HG03025 (cell line): ENCODE measurements around the gene PGAP3.

Experiments used
- ATAC-seq: cut with Tn5 transposase; IDR thresholded peaks from one replicate; pipeline ENCODE4 v1.9.1; 2021; ENCODE audit warnings: mild to moderate bottlenecking, moderate library complexity; ENCODE audit not compliant: unreplicated experiment, low FRiP score

The PGAP3 gene

DNA sequence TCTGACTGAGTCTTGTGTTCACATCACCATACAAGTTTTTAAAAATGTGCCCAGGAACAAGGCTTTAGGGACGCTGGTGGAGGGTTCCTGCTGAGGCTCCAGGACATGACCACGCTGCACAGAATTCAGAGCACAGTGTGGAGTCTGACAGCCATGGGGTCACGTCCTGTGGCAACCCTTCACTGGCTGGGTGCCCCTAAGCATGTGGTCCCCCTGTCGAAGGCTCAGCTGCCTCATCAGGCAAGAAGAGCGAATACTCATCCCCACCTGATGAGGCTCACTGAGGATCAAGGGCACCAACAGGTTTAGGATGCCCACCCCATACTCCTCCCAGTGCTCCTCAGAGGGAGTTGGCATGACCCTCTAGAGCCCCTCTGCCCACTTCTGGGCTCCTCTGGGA is 13.7 kb downstream of the PGAP3 start:
- no peak for ATAC-seq

DNA sequence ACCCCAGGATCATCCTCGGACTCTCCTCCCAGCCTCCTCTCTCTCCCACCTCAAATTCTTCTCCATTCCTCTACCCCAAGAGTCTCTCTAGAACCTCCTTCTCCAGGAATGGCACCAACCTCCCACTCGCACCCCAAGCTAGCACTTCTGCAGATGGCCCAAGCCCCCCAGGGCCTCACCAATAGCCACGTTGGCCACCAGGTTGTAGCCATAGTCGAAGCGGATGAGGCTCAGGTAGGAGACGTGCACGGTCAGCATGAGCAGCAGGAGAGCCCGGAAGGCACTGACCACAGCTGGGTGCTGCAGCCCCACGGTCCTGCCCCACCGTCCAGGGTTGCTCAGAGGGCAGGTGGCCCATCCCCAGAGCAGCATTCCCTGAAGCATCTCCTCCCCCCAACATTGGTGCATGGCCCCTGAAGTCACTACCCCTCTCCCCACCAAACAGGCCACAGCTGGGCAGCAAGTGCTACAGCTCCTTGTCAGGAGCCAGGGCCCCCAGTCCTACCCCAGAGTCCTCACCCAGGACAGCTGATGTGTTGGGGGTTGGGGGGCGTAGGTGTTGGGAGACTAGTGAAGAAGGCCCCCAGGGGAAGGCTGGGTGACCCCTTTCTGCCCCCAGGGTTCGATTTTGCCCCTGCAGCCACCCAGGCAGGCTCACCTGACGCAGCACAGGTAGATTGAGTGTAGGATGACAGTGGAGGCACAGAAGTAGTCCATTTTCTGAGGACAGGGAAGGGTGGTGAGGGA is 14.3 kb downstream of the PGAP3 start:
- no peak for ATAC-seq

DNA sequence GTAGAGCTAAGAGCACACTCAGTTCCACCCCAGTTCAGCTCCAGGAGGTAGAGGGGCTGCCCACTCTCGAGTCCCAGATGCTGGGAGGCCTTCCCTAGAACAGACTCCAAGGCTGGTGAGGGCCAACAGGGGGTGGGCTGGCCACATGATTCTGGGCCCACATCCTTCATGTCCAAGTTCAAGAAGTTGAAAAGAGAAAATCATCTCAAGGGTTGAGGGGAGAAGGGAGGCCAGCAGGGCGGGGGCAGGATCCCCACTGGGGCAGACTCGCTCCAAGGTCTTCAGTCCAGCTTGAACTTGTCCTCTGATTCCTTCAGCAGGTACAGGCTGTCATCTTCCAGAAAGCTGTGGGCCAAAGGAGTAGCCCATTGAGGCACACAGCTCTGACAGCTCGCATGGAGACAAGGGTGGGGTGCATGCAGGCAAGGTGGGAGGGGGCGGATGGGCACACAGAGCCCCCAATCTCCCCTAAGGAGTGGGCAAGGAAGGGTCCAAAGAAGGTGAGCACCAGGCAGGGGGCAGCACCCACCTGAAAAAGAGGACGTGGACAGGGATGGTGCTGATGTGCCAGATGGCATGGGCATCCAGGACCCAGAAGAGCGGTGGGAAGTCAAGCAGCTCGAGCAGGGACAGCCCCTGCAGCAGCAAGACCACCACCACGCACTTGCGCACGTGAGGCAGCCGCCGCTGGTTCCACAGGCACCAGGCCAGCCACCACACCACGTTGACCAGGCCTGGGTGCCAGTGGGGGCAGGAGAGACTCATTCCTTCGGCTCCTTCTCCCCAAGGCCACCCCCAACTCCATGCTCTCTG is 15.1 kb downstream of the PGAP3 start:
- ATAC-seq: no peak

GRCh38 chr17:39671651-39672521 is 16.0 kb downstream of the PGAP3 start:
- ATAC-seq: no peak

DNA sequence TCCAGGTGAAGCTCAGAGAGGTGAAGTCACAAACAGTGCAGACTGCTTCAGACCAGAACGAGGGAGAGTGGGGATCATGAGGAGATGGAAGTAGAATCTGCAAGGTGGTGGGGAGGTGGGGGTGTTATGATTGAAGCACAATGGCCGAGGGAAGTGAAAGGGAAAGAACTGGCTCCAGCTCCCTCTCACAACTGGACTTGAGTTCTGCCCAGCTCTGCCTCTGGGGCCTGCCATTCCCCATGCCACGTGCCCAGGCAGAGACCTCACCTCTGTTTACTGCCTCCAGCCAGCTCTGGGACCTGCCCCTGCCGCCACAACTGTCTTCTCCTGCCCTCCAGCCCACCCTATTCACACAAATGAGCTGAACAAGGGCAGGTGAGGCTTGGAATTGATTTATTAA is 17.1 kb downstream of the PGAP3 start:
- ATAC-seq: no peak

DNA sequence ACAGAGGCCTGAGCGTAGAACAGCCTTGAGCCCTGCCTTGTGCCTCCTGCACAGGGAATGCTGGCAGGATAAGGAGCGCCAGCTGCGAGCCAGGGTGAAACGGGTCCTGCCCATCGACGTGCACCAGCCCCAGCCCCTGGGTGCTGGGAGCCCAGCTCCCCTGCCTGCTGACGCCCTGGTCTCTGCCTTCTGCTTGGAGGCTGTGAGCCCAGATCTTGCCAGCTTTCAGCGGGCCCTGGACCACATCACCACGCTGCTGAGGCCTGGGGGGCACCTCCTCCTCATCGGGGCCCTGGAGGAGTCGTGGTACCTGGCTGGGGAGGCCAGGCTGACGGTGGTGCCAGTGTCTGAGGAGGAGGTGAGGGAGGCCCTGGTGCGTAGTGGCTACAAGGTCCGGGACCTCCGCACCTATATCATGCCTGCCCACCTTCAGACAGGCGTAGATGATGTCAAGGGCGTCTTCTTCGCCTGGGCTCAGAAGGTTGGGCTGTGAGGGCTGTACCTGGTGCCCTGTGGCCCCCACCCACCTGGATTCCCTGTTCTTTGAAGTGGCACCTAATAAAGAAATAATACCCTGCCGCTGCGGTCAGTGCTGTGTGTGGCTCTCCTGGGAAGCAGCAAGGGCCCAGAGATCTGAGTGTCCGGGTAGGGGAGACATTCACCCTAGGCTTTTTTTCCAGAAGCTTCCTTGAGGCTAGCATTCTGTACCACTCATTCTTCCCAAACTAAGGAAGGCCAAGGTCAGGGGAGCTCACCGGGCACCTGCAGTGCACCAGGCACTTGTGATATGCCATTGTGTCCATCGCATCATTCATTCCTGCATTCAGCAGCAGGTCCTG is 17.7 kb downstream of the PGAP3 start:
- ATAC-seq: no peak

GRCh38 chr17:39667945-39668924 is 19.6 kb downstream of the PGAP3 start, which contains the start of gene PNMT:
PNMT (plus strand) TSS chr17:39668453; CDS start chr17:39668476, 23 bp downstream.
- no peak for ATAC-seq

GRCh38 chr17:39667262-39667944 is 20.5 kb downstream of the PGAP3 start:
- ATAC-seq: no peak

DNA sequence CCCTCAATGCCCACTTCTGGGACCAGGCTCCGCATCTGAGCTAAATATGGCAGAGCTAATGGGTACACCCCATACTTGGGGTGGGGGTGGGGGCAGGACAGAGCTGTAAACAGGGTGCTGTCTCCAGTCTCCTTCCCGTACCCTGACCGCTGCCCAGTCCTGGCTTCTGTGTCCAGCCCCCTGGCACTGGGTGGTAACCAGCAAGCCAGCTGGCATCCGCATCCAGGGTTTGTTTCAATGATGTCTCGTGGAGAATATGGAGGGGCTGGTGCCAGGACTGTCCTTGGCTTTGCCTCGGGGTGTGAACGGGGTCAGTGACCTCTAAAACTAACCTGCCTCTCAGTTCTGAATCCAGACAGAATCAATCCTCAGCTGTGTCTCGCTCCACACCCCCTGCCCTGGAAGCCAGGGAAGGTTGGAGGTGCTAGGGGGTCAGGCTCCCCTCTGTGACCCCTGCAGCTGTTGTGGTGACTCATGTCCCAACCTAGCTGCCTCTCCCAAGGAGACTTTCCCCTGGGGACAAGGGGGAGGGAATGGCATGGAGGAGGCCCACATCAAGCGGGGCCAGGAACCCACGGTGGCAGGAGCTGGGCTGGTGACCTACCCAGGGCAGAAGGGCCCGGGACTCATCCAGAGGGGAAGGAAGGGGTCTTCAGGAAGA is 21.1 kb downstream of the PGAP3 start:
- ATAC-seq: no peak

DNA sequence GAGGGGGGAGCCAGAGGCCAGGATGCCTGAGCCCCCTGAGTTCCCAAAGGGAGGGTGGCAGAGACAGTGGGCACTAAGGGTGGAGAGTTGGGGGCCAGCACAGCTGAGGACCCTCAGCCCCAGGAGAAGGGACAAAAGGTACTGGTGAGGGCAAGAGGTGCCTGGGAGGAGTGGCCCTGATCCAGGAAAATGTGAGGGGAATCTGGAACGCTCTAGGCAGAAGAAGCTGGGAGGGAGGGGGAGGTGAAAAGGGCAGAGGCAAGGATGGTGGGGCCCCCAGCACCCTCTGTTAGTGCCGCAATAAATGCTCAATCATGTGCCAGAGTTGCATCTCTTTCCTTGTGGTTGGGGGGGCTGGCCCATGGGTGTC is 21.6 kb downstream of the PGAP3 start:
- no peak for ATAC-seq

DNA sequence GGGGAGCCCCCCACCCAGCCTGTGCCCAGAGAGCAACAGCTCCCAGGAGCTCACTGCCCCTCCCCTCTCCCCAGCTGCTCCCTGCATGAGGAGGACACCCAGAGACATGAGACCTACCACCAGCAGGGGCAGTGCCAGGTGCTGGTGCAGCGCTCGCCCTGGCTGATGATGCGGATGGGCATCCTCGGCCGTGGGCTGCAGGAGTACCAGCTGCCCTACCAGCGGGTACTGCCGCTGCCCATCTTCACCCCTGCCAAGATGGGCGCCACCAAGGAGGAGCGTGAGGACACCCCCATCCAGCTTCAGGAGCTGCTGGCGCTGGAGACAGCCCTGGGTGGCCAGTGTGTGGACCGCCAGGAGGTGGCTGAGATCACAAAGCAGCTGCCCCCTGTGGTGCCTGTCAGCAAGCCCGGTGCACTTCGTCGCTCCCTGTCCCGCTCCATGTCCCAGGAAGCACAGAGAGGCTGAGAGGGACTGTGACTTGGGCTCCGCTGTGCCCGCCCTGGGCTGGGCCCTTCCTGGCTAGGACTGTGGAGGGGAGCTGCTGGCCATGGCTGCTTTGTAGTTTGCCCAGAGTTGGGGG is 22.1 kb downstream of the PGAP3 start:
- ATAC-seq: no peak

DNA sequence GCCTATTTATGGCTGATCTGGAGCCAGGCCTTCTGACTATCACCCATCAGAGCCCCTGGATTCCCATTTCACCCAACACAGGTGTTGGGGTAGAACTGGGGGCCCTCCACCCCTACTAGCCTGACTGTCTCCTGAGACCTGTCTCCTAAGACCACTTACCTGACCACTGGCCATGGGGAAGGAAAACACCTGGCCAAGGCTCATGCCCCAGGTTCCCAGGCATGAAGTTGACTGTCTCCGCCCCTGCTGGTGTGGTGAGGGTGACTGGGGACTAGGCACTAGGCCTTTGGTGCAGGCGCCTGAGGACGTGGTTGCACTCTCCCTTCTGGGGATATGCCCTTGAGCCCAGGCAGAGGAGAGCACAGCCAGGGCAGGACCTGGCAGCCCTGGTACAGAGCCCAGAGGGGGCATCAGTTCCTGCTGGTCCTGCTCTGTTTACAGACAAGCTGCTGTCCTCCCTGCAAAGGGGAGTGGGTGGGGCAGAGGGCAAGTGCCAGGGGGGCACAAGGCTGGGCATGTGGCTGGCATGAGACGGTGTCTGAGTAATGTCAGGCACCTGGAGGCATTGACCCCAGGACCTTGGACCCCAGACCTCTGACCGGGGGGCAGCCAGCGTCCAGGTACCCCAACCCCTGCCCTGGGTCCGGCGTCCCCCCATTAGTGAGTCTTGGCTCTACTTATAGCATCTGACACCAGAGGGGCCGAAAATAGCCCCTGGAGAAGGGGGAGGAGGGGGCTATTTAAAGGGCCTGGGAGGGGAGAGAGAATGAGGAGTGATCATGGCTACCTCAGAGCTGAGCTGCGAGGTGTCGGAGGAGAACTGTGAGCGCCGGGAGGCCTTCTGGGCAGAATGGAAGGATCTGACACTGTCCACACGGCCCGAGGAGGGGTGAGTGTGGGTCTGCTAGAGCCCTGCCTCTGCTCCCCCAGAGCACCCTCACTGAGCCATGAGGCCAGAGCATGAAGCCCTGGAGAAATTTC is 23.0 kb downstream of the PGAP3 start, which contains the start of gene TCAP:
TSS of gene TCAP (plus strand) at position 769 of the 981 bp plus-strand sequence. CDS start at position 780, 11 bp downstream.
- ATAC-seq: no peak

DNA sequence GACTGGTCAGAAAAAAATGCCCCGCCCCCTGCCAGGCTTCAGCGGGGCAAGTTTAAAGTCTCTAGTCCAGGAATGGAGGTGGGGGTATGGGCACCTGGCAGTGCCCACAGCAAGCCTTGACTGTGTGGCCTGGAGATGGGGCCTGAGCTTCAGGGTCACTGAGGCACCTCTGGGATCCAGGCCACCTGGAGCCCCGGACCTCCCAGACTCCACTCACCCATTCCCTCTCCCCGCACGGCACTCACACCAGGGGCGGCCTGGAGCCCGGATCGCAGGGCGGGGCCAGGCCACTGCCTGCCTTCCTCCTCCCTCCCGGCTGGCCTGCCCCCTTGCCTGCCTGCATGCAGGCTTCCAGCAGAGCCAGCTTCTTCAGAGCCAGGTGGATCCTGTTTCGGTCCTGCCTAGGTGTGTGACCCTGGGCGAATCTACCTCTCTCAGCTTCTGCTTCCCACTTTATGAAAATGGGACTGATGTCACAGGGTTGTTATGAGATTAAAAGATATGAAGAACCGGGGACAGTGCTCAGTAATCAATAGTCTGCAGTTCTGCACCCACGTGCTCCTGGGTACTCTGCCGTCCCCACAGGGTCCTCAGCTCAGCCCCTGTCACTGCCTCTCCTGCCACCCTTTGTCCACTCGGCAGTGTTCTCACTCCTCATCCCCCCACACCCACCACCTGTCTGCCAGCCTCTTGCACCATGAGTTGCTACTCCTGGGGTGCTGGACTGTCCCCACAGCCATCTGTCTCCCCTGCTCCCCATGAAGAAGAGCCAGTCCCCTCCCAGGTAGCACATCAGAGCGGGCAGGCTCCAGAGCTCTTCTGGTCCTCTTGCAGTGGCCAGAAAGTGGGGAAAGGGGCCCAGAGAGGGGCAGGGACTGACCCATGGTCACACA is 23.9 kb downstream of the PGAP3 start:
- ATAC-seq: no peak

GRCh38 chr17:39663340-39663687 is 24.5 kb downstream of the PGAP3 start:
- ATAC-seq: no peak
